Breast epithelium (tissue), 4 donors: Measurements from ENCODE around the gene NR2E1. TPM values are rescaled to one million over a fixed set of nuclear protein-coding genes. Genes with fewer than 3 reads are reported as not detected.

Experiments used
- DNase-seq, 2 donors: peaks; one replicate each; pipeline ENCODE4 v3.0.0-alpha.2; 2019; ENCODE audit warnings: low spot score in 2 of 2
- H3K27ac ChIP-seq, 2 donors: fragments of 200-600 bp; sonication (generic) in 1 of 2; one replicate each; pipeline ENCODE4 v1.5.1; 2016 to 2019; ENCODE audit warnings: mild to moderate bottlenecking in 1 of 2
- H3K27me3 ChIP-seq, 2 donors: fragments of 200-600 bp; sonication (generic) in 1 of 2; one replicate each; pipeline versions ENCODE4 v1.5.1 to v1.6.0; 2017 to 2019; ENCODE audit warnings: control low read depth in 1 of 2, mild to moderate bottlenecking in 1 of 2
- H3K36me3 ChIP-seq: fragments of 200-600 bp; one replicate; pipeline ENCODE4 v1.5.1; 2019
- H3K4me1 ChIP-seq, 2 donors: fragments of 200-600 bp; sonication (generic); one replicate each; pipeline ENCODE4 v1.5.1; 2016 to 2019; ENCODE audit warnings: control low read depth in 1 of 2
- H3K4me3 ChIP-seq, 3 donors: fragments of 200-600 bp; sonication (generic); 1 replicate in 2 of 3; 2 replicates in 1 of 3; pipeline ENCODE4 v1.5.1; 2016 to 2019; ENCODE audit warnings: mild to moderate bottlenecking in 3 of 3, moderate library complexity in 2 of 3
- H3K9me3 ChIP-seq, 2 donors: fragments of 200-600 bp; sonication (generic) in 1 of 2; one replicate each; pipeline ENCODE4 v1.5.1; 2016 to 2019; ENCODE audit warnings: control low read depth in 1 of 2
- CTCF ChIP-seq, 3 donors: fragments of 450-650 bp; IDR thresholded peaks; one replicate each; pipeline ENCODE4 v1.5.1; 2016 to 2017; ENCODE audit warnings: antibody characterized with exemption in 3 of 3, mild to moderate bottlenecking in 3 of 3, moderate library complexity in 3 of 3
- POLR2A ChIP-seq: fragments of 450-650 bp; IDR thresholded peaks from one replicate; pipeline ENCODE4 v1.6.1; 2016; ENCODE audit warnings: antibody characterized with exemption, mild to moderate bottlenecking, moderate library complexity
- POLR2AphosphoS5 ChIP-seq, 3 donors: sonication (generic); formaldehyde crosslinking; IDR thresholded peaks; one replicate each; pipeline ENCODE4 v1.6.1; 2017; ENCODE audit warnings: antibody characterized with exemption in 3 of 3
- intact Hi-C: fragments of 100-400 bp; cut with DNase I; formaldehyde crosslinking; loops from one replicate; pipeline ENCODE4 v1.15.1; 2023; ENCODE audit warnings: low total_unique reads
- total RNA-seq, 3 donors: library from RNA; depleted of rRNA; stranded (reverse); fragments of >200 nt; gene quantifications; one replicate each; pipeline ENCODE4 v1.1.0, GENCODE V29; 2016

The NR2E1 gene
- total RNA-seq, 3 donors from 2014 or later, result 0.33 TPM; not detected in 2

GRCh38 chr6:108123946-108124345 lies 41.9 kb upstream of the NR2E1 start:
- intact Hi-C loops, result loop anchor here (2.0 kb wide), 1 partner anchor 27 kb away; no protein-coding TSS in a partner anchor
- DNase-seq, result no peak
- Histone ChIP-seq H3K27ac (no peak overlapping the region), H3K4me1 (peaks cover 0 to 5% of the 10 kb centered on the region in 2 donors), H3K27me3 (peaks cover 0 to 16% of the 10 kb centered on the region in 2 donors), H3K36me3 (no peaks in the 10 kb centered on the region), H3K9me3 (no peaks in the 10 kb centered on the region), H3K4me3 (no peak overlapping the region)
- TF ChIP-seq POLR2AphosphoS5 (IDR thresholded peaks at IDR 0.05), result no peak

- H3K4me1 ChIP-seq, result no peaks in the 10 kb centered on the region
- TF ChIP-seq CTCF (IDR thresholded peaks at IDR 0.05) (no peak), POLR2A (no peak), POLR2AphosphoS5 (IDR thresholded peaks at IDR 0.05) (no peak)
- no peak overlapping the region for H3K4me3 ChIP-seq
- DNase-seq, result no peak
- no peaks in the 10 kb centered on the region for H3K9me3 ChIP-seq
- H3K27ac ChIP-seq, result no peak overlapping the region
- no peaks in the 10 kb centered on the region for H3K36me3 ChIP-seq
- H3K27me3 ChIP-seq, result peaks cover 0 to 5% of the 10 kb centered on the region in 2 donors
- intact Hi-C loops, result no loop called here
Measured at GRCh38 chr6:108127056-108127455, 38.8 kb upstream of the NR2E1 start.

GRCh38 chr6:108127826-108128225 lies 38.0 kb upstream of the NR2E1 start:
- peaks cover 0 to 3% of the 10 kb centered on the region in 2 donors for H3K27me3 ChIP-seq

GRCh38 chr6:108130262-108130661 lies 35.6 kb upstream of the NR2E1 start:
- Histone ChIP-seq H3K4me1 (no peaks in the 10 kb centered on the region), H3K36me3 (no peaks in the 10 kb centered on the region), H3K27ac (no peak overlapping the region), H3K9me3 (no peaks in the 10 kb centered on the region), H3K27me3 (no peaks in the 10 kb centered on the region), H3K4me3 (no peak overlapping the region)
- intact Hi-C loops, result no loop called here
- TF ChIP-seq CTCF (IDR thresholded peaks at IDR 0.05), result no peak
- TF ChIP-seq POLR2A, result no peak
- TF ChIP-seq POLR2AphosphoS5 (IDR thresholded peaks at IDR 0.05), result no peak
- DNase-seq, result no peak

More at GRCh38 chr6:108127826-108128225, 38.0 kb upstream of the NR2E1 start:
- H3K9me3 ChIP-seq, result no peaks in the 10 kb centered on the region
- no peak overlapping the region for H3K4me3 ChIP-seq
- no peak overlapping the region for H3K27ac ChIP-seq
- no peaks in the 10 kb centered on the region for H3K36me3 ChIP-seq
- TF ChIP-seq POLR2A, result no peak
- no peak for TF ChIP-seq POLR2AphosphoS5 (IDR thresholded peaks at IDR 0.05)
- TF ChIP-seq CTCF (IDR thresholded peaks at IDR 0.05), result no peak
- DNase-seq, result peak in 1 of 2 donors; percentile 50
- H3K4me1 ChIP-seq, result no peaks in the 10 kb centered on the region
- intact Hi-C loops, result no loop called here

GRCh38 chr6:108132863-108133262 lies 33.0 kb upstream of the NR2E1 start:
- DNase-seq, result no peak
- Histone ChIP-seq H3K36me3 (no peaks in the 10 kb centered on the region), H3K27ac (no peak overlapping the region), H3K9me3 (no peaks in the 10 kb centered on the region), H3K4me1 (no peaks in the 10 kb centered on the region), H3K4me3 (no peak overlapping the region), H3K27me3 (no peaks in the 10 kb centered on the region)
- intact Hi-C loops, result no loop called here
- TF ChIP-seq POLR2AphosphoS5 (IDR thresholded peaks at IDR 0.05), result no peak
- no peak for TF ChIP-seq CTCF (IDR thresholded peaks at IDR 0.05)
- no peak for TF ChIP-seq POLR2A
